NCI-H146 treated with DMSO at 0.1 percent for 48 hours (cell line): ENCODE results near the gene NUTM2B.
"Not testable (repeated sequence)": the region's sequence is repeated elsewhere in the genome, so short reads cannot be mapped to it uniquely, and the experiment has no call there.

Experiments used
- DNase-seq: peaks from one replicate; lab custom pipeline; 2025; ENCODE audit not compliant: unreplicated experiment; lab: John Stamatoyannopoulos, UW

Gene NUTM2B, protein sequence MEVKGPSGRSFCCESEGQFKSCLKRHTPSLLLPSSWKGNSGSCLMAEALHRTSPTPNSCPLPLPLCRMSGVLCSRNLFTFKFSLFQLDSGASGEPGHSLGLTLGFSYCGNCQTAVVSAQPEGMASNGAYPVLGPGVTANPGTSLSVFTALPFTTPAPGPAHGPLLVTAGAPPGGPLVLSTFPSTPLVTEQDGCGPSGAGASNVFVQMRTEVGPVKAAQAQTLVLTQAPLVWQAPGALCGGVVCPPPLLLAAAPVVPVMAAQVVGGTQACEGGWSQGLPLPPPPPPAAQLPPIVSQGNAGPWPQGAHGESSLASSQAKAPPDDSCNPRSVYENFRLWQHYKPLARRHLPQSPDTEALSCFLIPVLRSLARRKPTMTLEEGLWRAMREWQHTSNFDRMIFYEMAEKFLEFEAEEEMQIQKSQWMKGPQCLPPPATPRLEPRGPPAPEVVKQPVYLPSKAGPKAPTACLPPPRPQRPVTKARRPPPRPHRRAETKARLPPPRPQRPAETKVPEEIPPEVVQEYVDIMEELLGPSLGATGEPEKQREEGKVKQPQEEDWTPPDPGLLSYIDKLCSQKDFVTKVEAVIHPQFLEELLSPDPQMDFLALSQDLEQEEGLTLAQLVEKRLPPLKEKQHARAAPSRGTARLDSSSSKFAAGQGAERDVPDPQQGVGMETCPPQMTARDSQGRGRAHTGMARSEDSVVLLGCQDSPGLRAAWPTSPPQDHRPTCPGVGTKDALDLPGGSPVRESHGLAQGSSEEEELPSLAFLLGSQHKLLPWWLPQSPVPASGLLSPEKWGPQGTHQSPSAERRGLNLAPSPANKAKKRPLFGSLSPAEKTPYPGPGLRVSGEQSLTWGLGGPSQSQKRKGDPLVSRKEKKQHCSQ

DNA sequence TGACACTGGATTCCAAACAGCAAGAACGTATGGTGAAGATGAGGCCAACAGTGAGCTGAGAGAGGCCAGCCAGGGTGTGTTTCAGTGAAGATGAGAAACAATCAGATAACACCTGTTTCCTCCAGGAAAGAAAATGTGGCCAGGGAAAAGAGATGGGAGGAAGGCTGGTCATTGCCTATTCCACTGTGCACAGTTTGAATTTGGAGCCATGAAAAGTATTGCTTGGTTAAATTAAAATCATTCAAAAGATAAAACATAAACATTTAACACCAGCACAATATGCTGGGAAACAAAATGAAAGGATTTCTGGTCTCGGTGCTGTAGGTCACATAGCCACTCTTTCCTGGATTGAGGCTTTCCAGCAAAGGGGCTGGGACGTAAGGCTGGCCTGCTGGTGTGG is at the start of gene NUTM2B:
Gene NUTM2B (plus strand): TSS at position 301 of the 400 bp plus-strand sequence. CDS start 383 bp downstream, outside the sequence.
- not testable (repeated sequence) for DNase-seq

DNA sequence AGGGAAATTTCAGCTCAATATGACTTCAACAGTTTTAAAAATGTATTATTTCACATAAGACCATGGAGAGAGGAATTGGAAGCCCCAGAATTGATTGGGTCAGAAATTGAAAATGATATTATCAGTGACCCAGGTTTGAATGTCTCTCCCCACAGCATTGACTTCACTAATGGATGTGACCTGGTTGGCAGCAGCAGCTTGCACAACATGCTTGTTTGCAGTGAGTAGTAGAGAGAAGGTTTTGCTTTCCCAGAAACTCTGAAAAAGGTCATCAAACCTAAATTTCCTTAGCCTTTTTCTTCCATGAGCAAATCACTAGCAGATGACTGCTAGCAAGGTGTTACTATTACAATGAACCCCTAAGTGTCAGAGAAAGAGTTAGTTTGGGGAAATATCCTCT is 39.7 kb upstream of the NUTM2B start:
- not testable (repeated sequence) for DNase-seq

DNA sequence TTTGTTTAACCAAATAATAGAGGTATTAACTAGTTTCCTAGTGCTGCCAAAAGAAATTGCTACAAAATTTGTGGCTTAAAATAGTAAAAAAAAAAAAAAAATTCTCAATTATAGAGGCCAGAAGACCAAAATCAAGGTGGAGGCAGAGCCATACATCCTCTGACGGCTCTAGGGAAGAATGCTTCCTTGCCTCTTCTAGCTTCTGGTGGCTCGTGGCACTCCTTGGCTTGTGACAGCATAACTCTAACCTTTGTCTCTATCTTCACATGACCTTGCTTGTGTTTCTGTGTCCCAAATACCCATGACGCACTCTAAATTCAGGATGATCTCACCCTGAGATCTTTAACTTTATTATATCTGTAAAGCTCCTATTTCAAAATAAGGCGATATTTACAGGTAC is 38.3 kb upstream of the NUTM2B start:
- DNase-seq: not testable (repeated sequence)

DNA sequence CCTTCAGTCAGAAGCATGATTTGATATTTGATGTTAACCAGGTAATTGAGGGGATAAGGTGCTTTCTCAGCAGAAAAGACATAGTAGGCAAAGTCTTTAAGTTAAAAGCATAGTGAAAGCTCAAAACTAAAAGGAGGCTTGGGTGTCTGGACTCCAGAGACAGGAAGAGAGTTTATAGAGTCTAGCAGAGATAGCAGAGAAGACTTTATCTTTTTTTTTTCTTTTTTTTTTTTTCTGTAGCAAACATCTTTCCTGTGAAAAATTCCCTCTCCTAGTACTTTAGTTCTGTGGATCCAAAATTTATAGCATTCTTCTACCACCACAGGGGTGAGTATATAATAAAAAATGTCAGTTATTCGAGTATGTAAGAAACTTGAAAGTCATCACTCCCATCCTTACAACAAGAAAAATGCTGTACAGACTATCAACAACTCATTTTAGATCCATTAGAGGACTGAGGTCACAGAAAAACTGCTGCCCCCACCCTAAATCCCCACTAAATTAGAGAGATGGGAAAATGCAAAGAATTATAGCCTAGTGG is 33.7 kb upstream of the NUTM2B start:
- DNase-seq: not testable (repeated sequence)

DNA sequence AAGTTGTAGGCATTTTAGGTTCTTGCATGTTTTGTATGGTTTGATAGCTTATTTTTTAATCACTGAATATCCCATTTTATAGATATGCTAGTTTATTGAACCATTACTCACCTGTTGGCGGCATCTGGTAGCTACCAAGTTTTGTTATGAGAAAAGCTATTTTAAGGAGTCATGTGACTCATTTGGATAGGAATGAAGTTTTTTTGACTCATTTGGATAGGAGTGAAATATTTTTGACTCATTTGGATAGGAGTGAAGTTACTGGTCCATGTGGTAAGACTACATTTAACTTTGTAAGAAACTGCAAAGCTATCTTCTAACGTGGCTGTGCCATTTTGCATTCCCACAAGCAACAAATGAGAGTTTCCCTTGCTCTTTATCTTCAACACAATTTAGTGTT is 28.1 kb upstream of the NUTM2B start:
- not testable (repeated sequence) for DNase-seq

DNA sequence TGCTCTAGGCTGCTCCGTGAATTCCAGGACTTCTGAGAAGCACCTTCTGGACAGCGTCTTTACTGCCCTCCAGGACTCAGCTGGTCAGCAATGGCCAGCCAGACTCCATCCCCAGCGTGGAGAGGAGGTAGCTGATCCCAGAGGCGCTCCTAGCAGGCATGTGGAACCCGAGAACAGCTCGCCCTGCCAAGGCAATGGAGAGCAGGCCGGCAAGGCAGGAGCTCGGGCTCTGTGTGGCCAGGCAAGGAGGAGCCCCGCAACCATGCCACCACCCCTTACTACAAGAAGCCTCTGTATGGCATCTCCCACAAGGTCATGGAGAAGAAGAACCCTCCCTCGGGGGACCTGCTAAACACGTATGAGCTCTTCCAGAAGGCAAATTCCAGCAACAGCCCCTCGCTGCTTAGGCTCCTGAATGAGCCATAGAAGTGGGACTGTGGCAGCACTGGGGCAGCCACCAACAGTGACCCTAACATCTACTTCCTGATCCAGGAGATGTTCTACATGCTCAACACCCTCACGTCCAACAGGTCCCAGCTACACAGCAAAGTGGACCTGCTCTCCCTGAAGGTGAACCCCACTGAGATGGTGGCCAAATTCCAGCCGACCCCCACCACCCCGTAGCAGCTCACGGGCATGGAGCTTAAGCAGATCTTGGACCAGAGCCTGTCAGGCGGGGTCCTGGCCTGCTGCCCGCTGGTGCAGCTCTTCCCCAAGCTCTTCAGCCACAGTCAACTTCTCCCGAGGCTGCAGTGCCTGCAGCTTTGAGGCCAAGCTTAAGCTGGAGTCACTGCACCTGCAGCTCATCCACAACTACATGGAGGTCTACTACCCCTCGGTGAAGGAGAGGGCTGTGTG is 19.8 kb upstream of the NUTM2B start:
- DNase-seq: not testable (repeated sequence)

DNA sequence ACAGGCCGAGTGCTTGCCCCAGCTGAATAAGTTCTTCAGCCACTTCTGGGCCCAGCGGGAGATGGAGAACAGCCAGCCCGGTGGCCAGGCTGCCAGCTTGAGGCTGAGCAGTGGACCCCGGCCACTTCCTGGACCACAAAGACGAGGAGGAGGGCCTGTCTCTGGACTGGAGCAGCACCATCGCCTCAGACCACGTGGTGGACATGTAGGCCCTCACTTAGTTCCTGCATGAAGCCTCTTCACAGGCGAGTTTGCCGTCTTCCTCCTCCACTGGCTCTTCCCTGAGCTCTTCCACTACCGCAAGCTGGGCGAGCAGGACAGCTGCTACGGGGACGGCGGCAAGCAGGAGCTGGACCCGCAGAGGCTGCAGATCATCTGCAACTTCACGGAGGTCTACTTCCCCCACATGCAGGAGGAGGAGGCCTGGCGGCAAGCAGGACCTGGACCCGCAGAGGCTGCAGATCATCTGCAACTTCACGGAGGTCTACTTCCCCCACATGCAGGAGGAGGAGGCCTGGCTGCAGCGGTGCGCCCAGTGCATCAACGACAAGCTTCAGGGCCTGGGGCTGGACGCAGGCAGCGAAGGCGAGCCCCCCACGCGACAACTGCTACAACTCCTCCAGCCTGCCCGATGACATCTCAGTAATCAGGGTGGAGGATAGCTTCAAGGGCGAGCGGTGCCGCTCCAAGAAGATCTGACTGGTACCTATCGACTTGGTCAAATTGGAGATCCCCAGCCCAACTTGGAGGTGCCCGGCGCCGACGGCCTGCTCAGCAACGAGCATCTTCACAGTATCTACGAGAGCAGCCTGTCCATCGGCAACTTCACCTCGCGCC is 18.9 kb upstream of the NUTM2B start:
- not testable (repeated sequence) for DNase-seq

DNA sequence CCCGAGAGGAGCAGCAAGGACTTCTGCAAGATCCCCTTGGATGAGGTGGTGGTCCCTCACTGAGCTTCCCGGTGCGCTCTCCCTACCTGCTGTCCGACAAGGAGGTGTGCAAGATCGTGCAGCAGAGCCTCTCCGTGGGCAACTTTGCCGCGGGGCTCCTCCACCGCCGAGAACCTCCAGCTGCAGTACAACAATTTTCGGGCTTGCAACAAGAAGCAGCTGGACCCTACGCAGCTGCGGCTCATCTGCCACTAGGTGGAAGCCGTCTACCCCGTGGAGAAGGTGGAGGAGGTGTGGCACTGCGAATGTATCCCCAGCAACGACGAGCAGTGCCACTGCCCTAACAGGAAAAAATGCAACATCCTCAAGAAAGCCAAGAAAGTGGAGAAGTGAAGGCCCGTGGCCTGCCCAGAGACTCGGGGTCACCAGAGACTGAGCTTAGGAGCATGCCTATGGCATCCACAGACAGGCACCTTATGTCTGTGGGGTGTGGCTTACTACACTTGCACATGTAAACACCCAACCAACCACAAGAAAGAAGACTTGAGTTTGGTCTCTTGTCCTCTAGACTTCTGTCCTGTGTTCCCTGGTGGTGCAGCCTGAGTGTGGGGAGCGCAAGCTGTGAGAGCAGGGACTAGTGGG is 17.9 kb upstream of the NUTM2B start:
- DNase-seq: not testable (repeated sequence)

DNA sequence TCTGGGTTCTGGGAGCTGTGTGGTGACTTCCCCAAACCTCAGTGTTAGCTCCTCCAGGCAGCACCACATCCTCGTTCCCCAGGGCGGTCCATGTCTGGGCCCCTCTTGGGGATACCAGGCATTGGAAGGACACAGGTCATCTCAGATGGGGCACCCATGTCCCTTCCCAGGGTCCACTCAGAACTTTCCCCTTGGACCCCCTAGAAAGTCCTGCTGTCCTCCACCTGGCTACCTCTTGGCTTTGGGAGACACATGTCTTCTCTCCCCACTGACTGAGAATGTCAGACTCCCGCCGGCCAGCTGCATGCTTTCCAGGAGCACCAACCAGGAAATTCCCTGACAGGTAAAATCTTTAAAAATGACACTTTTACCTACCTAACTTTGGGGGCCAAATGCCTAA is 16.4 kb upstream of the NUTM2B start:
- not testable (repeated sequence) for DNase-seq

DNA sequence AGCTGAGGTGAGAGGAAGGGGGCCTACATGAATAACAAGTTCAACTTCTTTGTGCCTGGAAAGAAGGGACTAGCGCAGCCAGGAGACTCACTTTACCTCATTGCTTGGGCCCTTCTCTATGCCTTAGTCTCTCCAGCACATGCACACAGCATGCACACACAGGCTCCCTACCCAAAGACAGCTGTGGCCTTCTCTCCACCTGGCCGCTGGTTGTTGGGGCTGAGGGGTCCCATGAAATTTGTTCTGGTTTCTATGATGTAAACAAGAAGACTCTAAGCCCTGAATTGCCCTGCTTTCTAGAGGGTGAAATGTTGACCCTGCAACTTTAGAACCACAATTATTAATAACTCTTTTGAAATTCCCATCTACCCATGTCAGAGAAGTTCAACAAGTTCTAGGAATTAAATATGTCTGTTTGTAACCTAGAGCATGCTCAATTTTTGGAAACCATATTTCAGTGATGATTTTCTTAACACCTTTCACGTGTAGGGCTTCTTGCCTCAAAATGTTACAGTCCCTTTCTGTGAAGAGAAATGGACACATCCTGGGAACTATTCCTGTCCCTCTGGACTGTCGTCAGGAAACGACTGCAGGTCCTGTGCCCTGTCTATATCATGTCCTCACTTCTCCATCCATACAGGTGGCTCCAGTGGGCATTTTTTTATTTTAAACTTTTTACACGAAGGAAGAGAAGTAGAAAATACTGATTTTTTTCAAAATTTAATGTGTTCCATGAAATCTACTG is 15.4 kb upstream of the NUTM2B start:
- not testable (repeated sequence) for DNase-seq

DNA sequence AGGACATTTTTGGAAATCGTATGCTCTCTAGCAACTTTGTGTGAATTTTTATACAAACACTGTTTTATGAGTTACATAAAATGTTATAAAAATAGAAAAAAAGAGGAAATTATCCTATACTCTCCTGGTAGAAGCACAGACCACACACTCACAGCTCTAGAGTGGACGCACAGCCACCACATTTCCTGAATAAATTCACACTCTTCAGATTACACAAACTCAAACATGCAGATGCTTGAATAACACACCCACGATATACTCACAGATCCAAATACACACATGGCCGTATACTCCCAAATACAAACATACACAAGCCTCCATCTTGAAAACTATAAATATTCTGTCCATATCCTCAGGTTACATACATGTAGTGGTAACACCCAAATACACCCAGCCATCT is 14.2 kb upstream of the NUTM2B start:
- not testable (repeated sequence) for DNase-seq

DNA sequence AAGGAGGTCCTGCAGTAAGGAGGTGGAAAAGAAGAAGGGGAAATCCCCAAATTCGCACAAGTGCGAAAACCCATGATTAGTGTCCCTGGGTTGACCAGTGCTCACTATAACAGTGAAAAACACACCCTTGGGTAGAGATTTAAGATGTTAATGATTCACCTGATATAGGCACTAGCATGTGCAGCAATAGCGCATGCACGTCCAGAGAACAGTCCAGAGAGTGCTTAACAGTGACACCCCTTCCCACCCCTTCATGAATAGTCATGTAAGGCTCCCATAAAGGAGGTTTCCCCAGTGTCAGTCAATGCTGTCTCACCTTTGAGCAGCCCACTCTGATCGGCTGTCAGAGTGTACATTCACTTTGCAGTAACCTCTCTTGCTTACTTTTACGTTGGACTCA is 6.4 kb upstream of the NUTM2B start:
- not testable (repeated sequence) for DNase-seq

DNA sequence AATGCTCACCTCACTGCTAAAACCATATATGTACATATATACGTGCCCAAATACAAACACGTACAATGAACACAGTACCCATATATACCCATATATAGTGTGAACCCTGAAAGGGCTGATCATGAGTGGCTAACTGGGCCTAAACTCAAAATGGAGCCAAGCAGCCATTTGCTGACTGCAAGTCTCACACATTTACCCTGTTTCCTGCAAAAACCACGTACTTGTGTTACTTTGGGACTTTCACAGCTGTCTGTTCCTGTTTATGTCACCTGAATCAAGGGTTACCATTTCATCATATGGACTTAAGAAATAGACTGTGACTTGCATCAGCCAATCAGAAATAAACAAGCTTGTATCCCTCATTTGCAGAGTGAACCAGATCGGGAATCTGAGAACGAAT is 5.9 kb upstream of the NUTM2B start:
- DNase-seq: not testable (repeated sequence)

DNA sequence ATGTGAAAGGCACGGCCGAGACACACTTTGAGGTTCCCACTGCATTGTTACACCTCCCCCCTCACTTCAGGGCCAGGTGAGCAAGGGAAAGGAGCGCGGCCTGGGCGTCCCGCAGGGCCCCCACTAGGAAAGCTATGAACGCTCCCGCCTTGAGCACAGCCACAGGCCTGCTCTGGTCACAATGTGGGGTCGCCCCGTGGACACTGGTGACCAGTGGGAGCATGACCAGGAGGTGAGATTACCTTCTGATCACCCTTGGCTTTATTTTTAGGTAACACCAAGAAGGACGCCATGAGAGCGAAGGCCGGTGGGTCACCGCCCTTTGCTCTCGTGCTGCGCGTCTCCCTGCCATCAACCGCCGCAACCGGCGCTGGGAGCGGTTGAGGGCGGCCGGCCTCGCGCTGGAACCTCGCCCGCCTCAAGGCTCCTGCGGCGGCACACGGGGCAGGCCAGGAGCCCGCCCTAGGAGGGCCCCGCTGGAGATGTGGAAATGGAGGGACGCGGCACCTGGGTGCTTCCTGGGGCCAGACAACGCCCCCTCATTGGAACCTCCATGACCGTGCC is 2.6 kb upstream of the NUTM2B start:
- not testable (repeated sequence) for DNase-seq

DNA sequence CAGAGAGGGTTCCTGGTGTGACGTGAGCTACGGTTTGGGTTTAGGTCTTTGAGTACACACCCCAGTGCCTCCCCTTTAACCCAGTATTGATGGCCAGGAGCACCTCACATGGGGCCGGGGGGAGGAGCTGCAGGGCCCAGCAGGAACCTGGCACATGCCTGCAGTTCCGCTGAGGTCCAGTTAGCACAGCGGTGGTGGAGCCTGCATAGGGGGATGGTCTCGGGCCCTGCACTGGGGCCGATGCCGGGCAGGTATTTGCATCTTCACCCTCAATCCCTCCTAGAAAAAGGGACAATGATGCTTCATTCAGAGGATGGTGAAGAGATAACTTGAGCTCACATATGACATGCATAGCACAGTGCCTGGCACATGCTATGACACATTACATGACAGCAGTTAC is 4.0 kb downstream of the NUTM2B start:
- DNase-seq: not testable (repeated sequence)

DNA sequence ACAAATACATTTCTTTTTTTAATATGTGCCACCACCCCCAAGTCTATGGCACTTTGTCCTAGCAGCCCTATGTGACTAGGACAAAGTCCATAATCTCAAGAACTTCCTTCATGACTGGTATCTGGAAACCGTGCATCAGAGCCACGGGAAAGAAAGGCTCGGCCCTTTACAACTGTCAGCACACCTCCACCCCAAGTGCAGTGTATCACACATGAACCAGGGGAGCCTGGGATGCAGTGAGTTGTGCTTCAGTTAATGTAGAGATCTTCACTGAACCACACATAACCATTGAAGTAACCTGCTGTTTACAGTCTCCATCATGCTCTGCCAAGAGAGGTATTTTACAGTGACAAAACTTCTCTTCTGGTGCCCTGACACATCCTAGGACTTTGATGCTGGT is 11.9 kb downstream of the NUTM2B start:
- DNase-seq: not testable (repeated sequence)

DNA sequence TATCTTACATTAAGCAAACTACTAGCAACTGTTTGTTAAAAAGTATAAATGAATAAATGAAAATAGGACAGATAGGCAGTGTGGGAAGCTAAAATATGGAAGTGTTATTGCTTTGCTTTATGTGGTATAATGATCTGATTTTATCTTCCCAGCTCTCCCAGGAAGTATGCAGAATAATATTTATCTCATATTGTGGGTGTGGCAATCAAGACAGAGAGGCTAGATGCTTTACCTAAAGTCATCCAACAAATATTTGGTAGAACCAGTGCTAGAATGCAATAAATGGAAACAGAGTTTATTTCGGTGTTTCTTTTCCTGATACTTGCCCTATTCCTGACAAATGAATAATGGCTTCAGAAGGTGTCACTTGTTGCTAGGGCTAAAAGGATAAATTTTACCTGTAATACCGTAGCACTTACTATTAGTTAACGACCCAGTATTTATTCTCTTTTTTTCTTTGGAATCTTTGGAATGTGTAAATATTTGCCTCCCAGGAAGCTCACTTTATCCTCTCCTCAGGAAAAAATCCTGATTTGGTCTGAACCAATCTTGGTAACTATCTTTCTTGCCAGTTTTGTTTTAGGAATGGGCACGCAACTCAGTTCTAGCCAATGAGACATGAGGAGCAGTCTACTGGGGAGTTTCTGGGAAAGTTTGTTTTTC is 14.0 kb downstream of the NUTM2B start:
- not testable (repeated sequence) for DNase-seq

DNA sequence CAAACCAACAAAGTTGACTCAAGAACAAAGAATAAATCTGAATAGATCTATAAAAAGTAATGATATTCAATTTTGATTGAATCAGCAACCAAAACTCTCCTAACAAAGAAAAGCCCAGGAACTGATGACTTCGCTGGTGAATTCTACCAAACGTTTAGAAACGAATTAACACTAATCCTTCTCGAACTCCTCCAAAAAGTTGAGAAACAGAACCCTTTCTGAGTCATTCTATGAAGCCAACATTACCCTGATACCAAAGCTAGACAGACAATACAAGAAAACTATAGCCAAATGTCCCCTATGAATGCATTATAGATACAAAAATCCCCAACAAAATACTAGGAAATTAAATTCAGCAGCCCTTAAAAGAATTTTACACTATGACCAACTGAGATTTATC is 17.0 kb downstream of the NUTM2B start:
- not testable (repeated sequence) for DNase-seq
